Testis (tissue), 3 donors: Measurements from ENCODE around the gene THAP3. TPM values are rescaled to one million over a fixed set of nuclear protein-coding genes. Genes with fewer than 3 reads are reported as not detected.

Experiments used
- DNase-seq: peaks from one replicate; pipeline ENCODE4 v3.0.0-alpha.2; 2019
- H3K27ac ChIP-seq, 2 donors: fragments of 200-600 bp; sonication (generic); one replicate each; pipeline ENCODE4 v1.5.1; 2019
- H3K27me3 ChIP-seq: fragments of 200-600 bp; sonication (generic); one replicate; pipeline ENCODE4 v1.5.1; 2019
- H3K36me3 ChIP-seq: fragments of 200-600 bp; sonication (generic); one replicate; pipeline ENCODE4 v1.5.1; 2017; ENCODE audit warnings: low read depth; ENCODE audit errors: missing control alignments
- H3K4me1 ChIP-seq: fragments of 200-600 bp; sonication (generic); one replicate; pipeline ENCODE4 v1.5.1; 2019
- H3K4me3 ChIP-seq, 2 donors: fragments of 200-600 bp; sonication (generic); one replicate each; pipeline ENCODE4 v1.5.1; 2017 to 2019
- H3K9me3 ChIP-seq: fragments of 200-600 bp; sonication (generic); one replicate; pipeline ENCODE4 v1.5.1; 2017
- CTCF ChIP-seq, 3 experiments: fragments of 450-650 bp in 2 of 3; fragments of 200-600 bp in 1 of 3; sonication (generic) in 1 of 3; IDR thresholded peaks; one replicate each; pipeline ENCODE4 v1.5.1; 2016 to 2019; ENCODE audit warnings: antibody characterized with exemption in 3 of 3, mild to moderate bottlenecking in 2 of 3, moderate library complexity in 1 of 3
- POLR2A ChIP-seq: fragments of 450-650 bp; IDR thresholded peaks from one replicate; pipeline ENCODE4 v1.6.1; 2017; ENCODE audit warnings: antibody characterized with exemption, mild to moderate bottlenecking, moderate library complexity
- WGBS, 2 donors: methylation state at CpG; one replicate each; pipeline ENCODE4 v1.1.5; 2018; 5-methylcytosine and 5-hydroxymethylcytosine counted together
- intact Hi-C: fragments of 100-400 bp; cut with DNase I; formaldehyde crosslinking; loops from one replicate; pipeline ENCODE4 v1.15.1; 2023; ENCODE audit warnings: low total_unique reads
- polyA plus RNA-seq: library from polyadenylated mRNA; stranded (reverse); fragments of 350-450 nt; fragmentation: Illumina TruSeq; extraction: RNeasy Lipid Tissue Mini Kit (QIAGEN cat#74804); gene quantifications from one replicate; pipeline ENCODE4 v1.2.3, GENCODE V29; 2014; ENCODE audit warnings: low read depth, low replicate concordance; ENCODE audit not compliant: insufficient read depth
- total RNA-seq, 2 donors: library from RNA; depleted of rRNA; stranded (reverse); fragments of >200 nt; gene quantifications; one replicate each; pipeline ENCODE4 v1.2.3, GENCODE V29; 2016

The THAP3 gene
- total and polyA plus RNA-seq, 3 donors from 2014 or later, result 28.7 to 41.9 (median 38.6) TPM

- no peak overlapping the region for H3K27ac ChIP-seq
- DNase-seq, result no peak
- no peaks in the 10 kb centered on the region for H3K36me3 ChIP-seq
Observed at GRCh38 chr1:6590046-6590445, 34.6 kb upstream of the THAP3 start.

GRCh38 chr1:6591222-6591621 lies 33.4 kb upstream of the THAP3 start:
- Histone ChIP-seq H3K27ac (peak overlapping the region in 1 of 2 donors; percentile 14), H3K9me3 (no peaks in the 10 kb centered on the region), H3K4me3 (no peak overlapping the region), H3K4me1 (peaks cover 12% of the 10 kb centered on the region), H3K36me3 (no peaks in the 10 kb centered on the region), H3K27me3 (no peaks in the 10 kb centered on the region)
- 68 to 85% methylated on average over 4 to 13 of the region's 13 CpGs for WGBS, 2 donors
- TF ChIP-seq POLR2A (no peak), CTCF (IDR thresholded peaks at IDR 0.05) (no peak)
- DNase-seq, result no peak
- intact Hi-C loops, result no loop called here

More at GRCh38 chr1:6590046-6590445, 34.6 kb upstream of the THAP3 start:
- no peaks in the 10 kb centered on the region for H3K27me3 ChIP-seq
- TF ChIP-seq POLR2A, result no peak
- TF ChIP-seq CTCF (IDR thresholded peaks at IDR 0.05), result no peak
- intact Hi-C loops, result no loop called here
- H3K4me1 ChIP-seq, result peaks cover 12% of the 10 kb centered on the region
- no peak overlapping the region for H3K4me3 ChIP-seq
- 82 to 91% methylated on average over 7 of the region's 7 CpGs for WGBS, 2 donors
- no peaks in the 10 kb centered on the region for H3K9me3 ChIP-seq

GRCh38 chr1:6591644-6592043 lies 33.0 kb upstream of the THAP3 start:
- Histone ChIP-seq H3K4me1 (peaks cover 13% of the 10 kb centered on the region), H3K27me3 (no peaks in the 10 kb centered on the region), H3K9me3 (no peaks in the 10 kb centered on the region), H3K4me3 (no peak overlapping the region), H3K27ac (peak overlapping the region in 1 of 2 donors; percentile 14), H3K36me3 (no peaks in the 10 kb centered on the region)
- no peak for DNase-seq
- TF ChIP-seq CTCF (IDR thresholded peaks at IDR 0.05), result no peak
- no peak for TF ChIP-seq POLR2A
- intact Hi-C loops, result no loop called here
- WGBS, 2 donors, result 71 to 83% methylated on average over 1 to 6 of the region's 6 CpGs

- TF ChIP-seq CTCF (IDR thresholded peaks at IDR 0.05), result no peak
- TF ChIP-seq POLR2A, result no peak
- Histone ChIP-seq H3K4me1 (peaks cover 19% of the 10 kb centered on the region), H3K4me3 (no peak overlapping the region), H3K9me3 (no peaks in the 10 kb centered on the region), H3K27ac (no peak overlapping the region), H3K27me3 (no peaks in the 10 kb centered on the region), H3K36me3 (no peaks in the 10 kb centered on the region)
- no peak for DNase-seq
- intact Hi-C loops, result no loop called here
- WGBS, 2 donors, result 42 to 90% methylated on average over 3 to 5 of the region's 5 CpGs
Observed at GRCh38 chr1:6592441-6592840, 32.2 kb upstream of the THAP3 start.

GRCh38 chr1:6592865-6593593 lies 31.6 kb upstream of the THAP3 start:
- Histone ChIP-seq H3K27me3 (no peaks in the 10 kb centered on the region), H3K4me3 (no peak overlapping the region), H3K9me3 (no peaks in the 10 kb centered on the region), H3K4me1 (peaks cover 18% of the 10 kb centered on the region), H3K36me3 (no peaks in the 10 kb centered on the region), H3K27ac (no peak overlapping the region)
- intact Hi-C loops, result no loop called here
- 89 to 92% methylated on average over 6 to 38 of the region's 38 CpGs for WGBS, 2 donors
- TF ChIP-seq POLR2A (no peak), CTCF (IDR thresholded peaks at IDR 0.05) (no peak)
- DNase-seq, result no peak
